Muscle layer of duodenum (tissue), 2 donors: Measurements from ENCODE around the gene CDK19.
A peak's percentile ranks its signal among the peaks of the same experiment; 100 is the strongest.

Source experiments
- H3K27ac ChIP-seq: one replicate; pipeline ENCODE4 v1.7.0; 2013; ENCODE audit warnings: mild to moderate bottlenecking, low read length
- H3K27me3 ChIP-seq: one replicate; pipeline ENCODE4 v1.7.0; 2013; ENCODE audit warnings: low read depth, mild to moderate bottlenecking, control low read depth, low read length
- H3K36me3 ChIP-seq, 2 donors: one replicate each; pipeline ENCODE4 v1.7.0; 2013; ENCODE audit warnings: low read length in 2 of 2, control low read depth in 1 of 2, mild to moderate bottlenecking in 1 of 2; ENCODE audit not compliant: insufficient read depth in 2 of 2, control insufficient read depth in 1 of 2
- H3K4me1 ChIP-seq, 2 donors: one replicate each; pipeline ENCODE4 v1.7.0; 2013; ENCODE audit warnings: low read length in 2 of 2, mild to moderate bottlenecking in 2 of 2, control low read depth in 1 of 2, moderate library complexity in 1 of 2; ENCODE audit not compliant: insufficient read depth in 2 of 2, control insufficient read depth in 1 of 2
- H3K4me3 ChIP-seq, 2 donors: one replicate each; pipeline ENCODE4 v1.7.0; 2013; ENCODE audit warnings: low read length in 2 of 2, low read depth in 1 of 2, mild to moderate bottlenecking in 1 of 2
- H3K9me3 ChIP-seq, 2 donors: one replicate each; pipeline ENCODE4 v1.7.0; 2013; ENCODE audit warnings: low read length in 2 of 2, control low read depth in 1 of 2, mild to moderate bottlenecking in 1 of 2; ENCODE audit not compliant: control insufficient read depth in 1 of 2
- donor health status: healthy.

The CDK19 gene

DNA sequence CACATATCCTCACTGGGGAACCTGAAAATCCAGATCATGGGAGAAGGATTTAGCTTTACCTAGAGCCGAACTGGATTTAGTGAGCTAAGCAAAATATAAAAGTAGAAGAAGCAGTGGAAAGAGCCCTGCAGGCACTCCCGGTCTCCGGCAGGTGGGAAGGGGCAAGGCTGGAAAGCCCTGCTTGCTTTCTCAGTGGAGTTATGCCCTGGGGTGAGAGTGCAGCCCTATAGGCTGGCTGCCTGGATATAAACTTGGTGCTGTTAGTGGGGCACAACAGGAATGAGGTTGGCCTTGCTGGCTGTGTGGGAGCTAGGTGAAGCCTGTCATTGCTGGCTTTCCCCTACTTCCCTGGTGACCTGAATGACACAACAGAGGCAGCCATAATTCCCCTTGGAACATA is 122.0 kb downstream of the CDK19 start:
- Histone ChIP-seq H3K36me3 (no peaks in the 10 kb centered on the region), H3K4me1 (no peaks in the 10 kb centered on the region), H3K4me3 (no peak overlapping the region), H3K9me3 (peaks cover 0 to 2% of the 10 kb centered on the region in 2 donors), H3K27ac (no peak overlapping the region), H3K27me3 (no peaks in the 10 kb centered on the region)

DNA sequence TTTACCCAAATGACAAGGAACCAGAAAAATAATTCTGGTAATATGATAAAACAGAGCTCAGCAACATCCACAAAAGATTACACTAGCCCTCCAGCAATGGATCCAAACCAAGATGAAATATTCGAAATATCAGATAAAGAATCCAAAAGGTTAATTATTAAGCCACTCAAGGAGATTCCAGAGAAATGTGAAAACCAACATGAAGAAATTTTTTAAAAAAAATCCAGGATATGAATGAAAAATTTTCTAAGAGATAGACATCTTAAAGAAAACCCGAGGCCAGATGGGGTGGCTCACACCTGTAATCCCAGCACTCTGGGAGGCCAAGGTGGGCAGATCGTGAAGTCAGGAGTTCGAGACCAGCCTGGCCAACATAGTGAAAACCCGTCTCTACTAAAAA is 124.4 kb downstream of the CDK19 start:
- no peaks in the 10 kb centered on the region for H3K9me3 ChIP-seq
- H3K4me1 ChIP-seq = no peaks in the 10 kb centered on the region
- H3K4me3 ChIP-seq = no peak overlapping the region
- H3K27ac ChIP-seq = no peak overlapping the region
- no peaks in the 10 kb centered on the region for H3K27me3 ChIP-seq
- H3K36me3 ChIP-seq = no peaks in the 10 kb centered on the region

DNA sequence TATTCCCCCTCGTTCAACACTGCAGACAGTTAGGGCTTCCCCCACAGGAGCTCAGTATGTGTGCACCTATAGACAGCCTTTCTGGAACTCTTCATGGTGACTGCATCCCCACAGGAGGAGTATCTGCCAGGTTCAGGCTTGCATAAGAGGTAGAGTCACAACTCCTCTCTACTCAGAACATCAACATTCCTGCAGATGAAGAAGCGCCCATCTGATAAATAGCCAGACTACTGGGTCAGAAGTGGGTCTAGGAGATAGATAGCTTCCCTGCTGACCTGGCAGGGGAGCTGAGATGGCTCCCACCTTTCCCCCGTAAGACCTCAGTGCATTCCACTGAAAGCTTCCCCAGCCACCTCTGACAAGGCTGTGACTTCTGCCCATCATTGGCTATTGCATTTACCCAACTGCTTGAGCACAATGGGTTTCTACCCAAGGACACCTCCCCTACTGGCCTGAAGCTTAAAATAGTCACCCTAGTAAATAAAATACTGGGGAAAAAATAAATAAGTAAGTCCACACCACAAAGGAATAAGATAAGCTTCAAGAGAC is 125.1 kb downstream of the CDK19 start:
- Histone ChIP-seq H3K4me1 (no peaks in the 10 kb centered on the region), H3K4me3 (no peak overlapping the region), H3K27ac (no peak overlapping the region), H3K9me3 (no peaks in the 10 kb centered on the region), H3K36me3 (no peaks in the 10 kb centered on the region), H3K27me3 (no peaks in the 10 kb centered on the region)

DNA sequence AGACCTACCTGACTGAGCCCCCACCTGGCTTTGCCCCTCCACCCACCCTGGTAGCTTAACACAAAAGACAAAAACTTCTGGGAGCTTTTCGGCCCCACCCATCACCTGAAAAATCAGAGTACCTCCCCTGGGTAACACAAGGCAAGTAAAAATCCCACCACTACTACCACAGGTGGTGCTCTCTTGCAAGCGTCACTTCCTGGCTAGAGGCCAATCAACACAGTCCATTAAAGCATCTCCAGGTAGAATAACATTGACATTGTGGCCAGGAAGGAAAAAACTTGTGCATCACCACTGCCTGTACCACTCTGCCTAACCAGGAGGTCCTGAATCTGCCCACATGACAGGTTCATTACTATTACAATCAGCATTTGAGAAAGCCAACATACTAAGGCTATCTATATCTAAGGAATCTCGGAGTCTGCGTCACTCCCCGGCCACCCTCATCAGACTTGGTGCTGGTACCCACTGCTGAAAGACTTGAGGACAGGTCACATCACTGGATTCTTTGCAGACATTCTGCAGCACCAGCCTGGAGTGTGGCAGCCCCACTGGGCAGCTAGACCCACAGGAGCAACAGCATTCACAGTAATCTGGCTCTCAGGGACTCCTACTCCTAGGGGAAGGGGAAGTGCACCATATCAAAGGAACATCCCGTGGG is 125.9 kb downstream of the CDK19 start:
- Histone ChIP-seq H3K36me3 (no peaks in the 10 kb centered on the region), H3K4me3 (no peak overlapping the region), H3K4me1 (no peaks in the 10 kb centered on the region), H3K27me3 (no peaks in the 10 kb centered on the region), H3K9me3 (no peaks in the 10 kb centered on the region), H3K27ac (no peak overlapping the region)

DNA sequence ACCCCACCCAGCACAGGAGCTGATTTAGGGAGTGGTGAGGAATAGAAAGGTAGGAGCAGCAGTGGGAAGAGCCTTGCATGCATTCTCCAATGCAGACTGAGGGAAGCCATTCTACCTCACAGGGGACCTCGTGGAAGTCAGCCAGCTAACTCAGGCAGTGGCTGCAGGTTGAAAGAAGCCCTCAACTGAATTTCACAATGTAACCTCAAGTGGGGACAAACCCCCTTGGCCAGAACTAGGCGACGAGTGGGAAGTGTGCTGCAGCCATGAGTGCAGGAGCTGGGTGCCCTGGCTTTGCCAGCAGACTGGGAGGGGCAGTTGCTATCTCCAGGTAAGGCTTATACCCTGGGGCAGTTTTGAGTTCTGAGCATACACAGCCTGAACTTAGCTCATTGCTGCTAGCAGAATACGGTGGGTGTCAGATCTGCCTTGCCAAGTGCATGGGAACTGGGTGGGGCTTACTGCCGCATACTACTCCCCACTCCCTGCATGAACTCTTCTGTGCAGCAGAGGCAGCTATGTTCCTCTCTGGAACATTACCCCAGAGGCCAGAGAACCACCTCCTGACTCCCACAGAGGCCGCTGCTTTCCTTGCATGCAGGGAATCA is 126.5 kb downstream of the CDK19 start:
- Histone ChIP-seq H3K9me3 (no peaks in the 10 kb centered on the region), H3K27ac (no peak overlapping the region), H3K4me3 (no peak overlapping the region), H3K27me3 (no peaks in the 10 kb centered on the region), H3K4me1 (no peaks in the 10 kb centered on the region), H3K36me3 (no peaks in the 10 kb centered on the region)

DNA sequence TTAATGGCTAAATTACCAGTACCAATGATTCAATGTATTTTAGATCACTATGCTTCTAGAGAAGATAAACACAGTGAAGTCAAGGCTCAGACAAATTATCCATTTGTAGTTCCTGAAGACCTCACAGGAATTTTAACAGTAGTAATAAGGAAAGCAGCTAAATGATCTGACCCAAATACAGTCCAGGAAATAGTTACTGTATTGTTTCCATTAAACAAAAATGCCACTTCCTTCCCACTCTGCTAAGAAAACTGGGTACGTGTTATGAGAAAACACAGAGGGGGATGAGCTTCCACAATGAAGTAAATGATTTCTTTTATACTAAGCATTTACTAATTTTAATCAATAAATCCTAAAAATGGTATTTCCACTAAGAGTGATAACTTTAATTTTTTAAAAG is 127.9 kb downstream of the CDK19 start:
- Histone ChIP-seq H3K27me3 (no peaks in the 10 kb centered on the region), H3K4me3 (no peak overlapping the region), H3K36me3 (no peaks in the 10 kb centered on the region), H3K9me3 (no peaks in the 10 kb centered on the region), H3K4me1 (peaks cover 0 to 3% of the 10 kb centered on the region in 2 donors), H3K27ac (no peak overlapping the region)

DNA sequence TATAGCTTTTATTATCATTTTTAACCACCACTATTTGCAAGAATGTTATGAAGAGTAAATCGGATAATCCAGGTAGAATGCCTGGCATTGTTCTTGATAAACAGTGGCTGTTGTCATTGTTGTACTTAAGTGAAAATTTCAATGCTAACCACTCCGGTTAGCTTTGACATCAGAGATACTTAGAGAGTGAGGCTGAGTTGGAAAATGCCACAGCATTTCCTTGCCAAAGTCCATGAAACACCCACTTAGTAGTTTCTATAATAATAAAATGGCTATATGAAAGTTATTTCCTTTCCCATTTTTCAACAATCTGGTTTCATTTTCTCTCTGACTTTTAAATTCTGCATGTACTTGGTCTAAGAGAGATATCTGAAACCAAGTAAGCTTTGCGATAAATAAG is 132.0 kb downstream of the CDK19 start:
- no peak overlapping the region for H3K27ac ChIP-seq
- peaks cover 0 to 4% of the 10 kb centered on the region in 2 donors for H3K4me1 ChIP-seq
- no peak overlapping the region for H3K4me3 ChIP-seq
- no peaks in the 10 kb centered on the region for H3K9me3 ChIP-seq
- H3K27me3 ChIP-seq = no peaks in the 10 kb centered on the region
- H3K36me3 ChIP-seq = no peaks in the 10 kb centered on the region

DNA sequence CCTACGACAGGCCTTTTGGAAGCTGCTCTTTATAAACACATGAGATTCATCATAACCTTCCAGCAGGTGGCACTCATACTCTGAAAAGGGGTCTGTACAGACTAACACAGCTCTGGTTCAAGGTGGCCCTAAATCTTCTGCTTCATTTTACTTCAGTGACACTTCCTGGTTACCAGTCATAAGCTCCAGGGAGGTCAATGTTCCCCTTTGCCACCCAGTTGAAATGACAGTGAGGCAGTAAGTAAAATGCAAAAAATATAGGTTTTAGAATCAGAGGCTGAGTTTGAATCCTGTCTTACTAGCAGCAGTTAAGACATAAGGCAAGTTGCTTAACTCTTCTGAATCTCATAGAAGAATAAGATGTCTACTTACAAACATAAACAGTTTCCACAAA is 132.8 kb downstream of the CDK19 start:
- peaks cover 0 to 4% of the 10 kb centered on the region in 2 donors for H3K4me1 ChIP-seq
- peak overlapping the region; percentile 16 for H3K27ac ChIP-seq
- no peaks in the 10 kb centered on the region for H3K27me3 ChIP-seq
- no peak overlapping the region for H3K4me3 ChIP-seq
- no peaks in the 10 kb centered on the region for H3K9me3 ChIP-seq
- H3K36me3 ChIP-seq = no peaks in the 10 kb centered on the region

DNA sequence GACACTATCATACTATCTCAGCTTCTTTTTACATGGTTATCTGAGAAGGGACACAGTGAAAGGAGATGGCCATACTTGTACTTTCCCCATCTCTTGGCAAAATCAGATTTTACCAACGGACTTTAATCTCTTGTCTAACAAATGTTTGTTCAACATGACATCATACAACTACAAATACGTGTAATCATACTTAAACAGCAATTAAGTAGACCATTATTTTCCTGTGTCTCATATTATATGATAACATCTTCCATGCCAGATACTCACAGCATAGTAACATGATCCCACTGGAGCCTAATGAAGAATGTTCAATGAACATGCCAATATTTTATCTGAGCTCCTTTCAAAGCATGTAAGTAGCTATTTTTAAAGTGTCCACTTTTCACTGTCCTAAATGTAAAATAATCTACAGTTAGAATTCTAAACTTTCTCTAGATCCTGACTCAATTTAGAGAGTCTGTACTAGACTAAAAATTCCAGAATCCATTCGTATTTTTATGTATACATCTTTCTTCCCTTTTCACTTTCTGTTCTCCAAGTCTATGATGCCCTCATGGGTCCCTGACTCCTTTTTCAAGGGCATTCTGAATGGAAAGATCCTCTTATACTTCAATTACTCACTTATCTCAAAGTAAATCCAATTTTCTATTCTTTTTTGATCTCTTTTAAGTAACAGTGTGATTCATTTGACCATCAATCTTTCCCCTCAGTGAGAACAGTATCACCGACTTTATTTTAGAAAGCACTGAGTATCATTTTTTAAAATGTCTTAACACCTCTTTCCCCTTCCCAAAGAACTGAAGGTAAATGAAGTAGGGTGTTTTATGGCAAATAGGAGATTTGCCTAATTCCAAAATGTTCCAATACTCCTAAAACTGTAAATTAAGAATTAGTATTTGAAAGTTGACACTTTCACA is 133.5 kb downstream of the CDK19 start:
- Histone ChIP-seq H3K27ac (peak overlapping the region; percentile 16), H3K4me3 (no peak overlapping the region), H3K27me3 (no peaks in the 10 kb centered on the region), H3K4me1 (peaks cover 0 to 4% of the 10 kb centered on the region in 2 donors), H3K36me3 (no peaks in the 10 kb centered on the region), H3K9me3 (no peaks in the 10 kb centered on the region)

DNA sequence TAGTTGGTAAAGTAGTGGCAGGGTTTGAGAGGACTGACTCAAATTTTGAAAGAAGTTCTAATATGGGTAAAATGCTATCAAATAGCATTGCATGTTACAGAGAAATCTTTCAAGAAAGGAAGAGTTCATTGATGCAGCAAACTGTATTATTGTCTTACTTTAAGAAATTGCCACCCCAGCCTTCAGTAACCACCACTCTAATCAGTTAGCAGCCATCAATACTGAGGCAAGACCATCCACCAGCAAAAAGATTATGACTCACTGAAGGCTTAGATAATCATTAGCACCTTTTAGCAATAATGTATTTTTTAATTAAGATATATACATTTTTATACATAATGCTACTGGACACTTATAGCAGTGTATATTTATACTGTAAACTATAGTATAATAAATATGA is 138.9 kb downstream of the CDK19 start:
- Histone ChIP-seq H3K9me3 (no peaks in the 10 kb centered on the region), H3K36me3 (no peaks in the 10 kb centered on the region), H3K27me3 (no peaks in the 10 kb centered on the region), H3K4me3 (no peak overlapping the region), H3K27ac (no peak overlapping the region), H3K4me1 (no peaks in the 10 kb centered on the region)

DNA sequence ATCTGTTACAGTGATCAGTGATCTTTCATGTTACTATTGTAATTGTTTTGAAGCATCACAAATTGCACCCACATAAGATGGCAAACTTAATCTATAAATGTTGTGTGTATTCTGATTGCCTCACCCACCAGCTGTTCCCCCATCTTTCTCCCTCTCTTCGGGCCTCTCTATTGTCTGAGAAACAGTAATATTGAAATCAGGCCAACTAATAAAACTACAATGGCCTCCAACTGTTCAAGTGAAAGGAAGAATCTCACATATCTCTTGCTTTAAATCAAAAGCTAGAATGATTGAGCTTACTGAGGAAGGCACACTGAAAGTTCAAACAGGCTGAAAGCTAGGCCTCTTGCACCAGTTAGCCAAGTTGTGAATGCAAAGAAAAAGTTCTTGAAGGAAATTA is 141.2 kb downstream of the CDK19 start:
- Histone ChIP-seq H3K4me3 (no peak overlapping the region), H3K4me1 (no peaks in the 10 kb centered on the region), H3K27ac (no peak overlapping the region), H3K27me3 (no peaks in the 10 kb centered on the region), H3K36me3 (no peaks in the 10 kb centered on the region), H3K9me3 (no peaks in the 10 kb centered on the region)
